Panc1 (cell line): Measurements from ENCODE around the gene EPHA3. TPM values are rescaled to one million over a fixed set of nuclear protein-coding genes. Genes with fewer than 3 reads are reported as not detected.

Source experiments
- ATAC-seq: fragments of 200-7000 bp; cut with Tn5 transposase; 2 replicates; pipeline ENCODE4 v1.9.1; 2020; ENCODE audit warnings: mild to moderate bottlenecking, moderate library complexity
- BruUV-seq: library from RNA; stranded (reverse); fragments of 400-500 nt; replicated peaks from 2 replicates; lab custom pipeline; 2021; lab: Mats Ljungman, UMichigan
- CTCF ChIA-PET: fragments of 300-600 bp; sonication (Branson Sonifier 250); formaldehyde crosslinking; loops from one replicate; lab custom pipeline; 2022; ENCODE audit warnings: antibody characterized with exemption; lab: Charles Lee
- POLR2A ChIA-PET: fragments of 300-600 bp; sonication (Branson Sonifier 250); formaldehyde crosslinking; loops from one replicate; lab custom pipeline; 2022; ENCODE audit warnings: antibody characterized with exemption; lab: Charles Lee
- DNase-seq: peaks from one replicate; pipeline ENCODE4 v3.0.0-alpha.2; 2010; ENCODE audit warnings: low read depth, low spot score
- H3K27ac ChIP-seq: 2 replicates; pipeline ENCODE4 v1.5.1; 2011; ENCODE audit warnings: mild to moderate bottlenecking, low read length, inconsistent platforms
- H3K27me3 ChIP-seq: fragments of 200-500 bp; sonication (Bioruptor generic); 2 replicates; pipeline ENCODE4 v1.6.0; 2014; ENCODE audit warnings: low read length, inconsistent platforms; ENCODE audit not compliant: control insufficient read depth, insufficient read depth
- H3K36me3 ChIP-seq: fragments of 200-500 bp; sonication (Bioruptor generic); 2 replicates; pipeline ENCODE4 v1.5.1; 2014; ENCODE audit warnings: inconsistent platforms, mild to moderate bottlenecking, low read length, moderate library complexity; ENCODE audit not compliant: control insufficient read depth, insufficient read depth
- H3K4me1 ChIP-seq: 2 replicates; pipeline ENCODE4 v1.5.1; 2011; ENCODE audit warnings: inconsistent platforms, mild to moderate bottlenecking, low read length, moderate library complexity; ENCODE audit not compliant: control insufficient read depth, insufficient read depth
- H3K4me3 ChIP-seq, 2 experiments: 2 replicates each; pipeline ENCODE4 v1.5.1; 2011 to 2012; ENCODE audit warnings: low read depth in 2 of 2, low read length in 2 of 2, mild to moderate bottlenecking in 2 of 2, inconsistent platforms in 1 of 2, moderate library complexity in 1 of 2
- H3K9me3 ChIP-seq: fragments of 200-500 bp; sonication (Bioruptor generic); 2 replicates; pipeline ENCODE4 v1.5.1; 2014; ENCODE audit warnings: low read depth, mild to moderate bottlenecking, inconsistent platforms, low read length, moderate library complexity; ENCODE audit not compliant: control insufficient read depth, insufficient read depth
- POLR2AphosphoS5 ChIP-seq: IDR thresholded peaks from 2 replicates; pipeline ENCODE4 v1.6.1; 2012; ENCODE audit warnings: mild to moderate bottlenecking, low read depth, low read length, moderate library complexity
- REST ChIP-seq, 2 experiments: IDR thresholded peaks; 2 replicates each; pipeline ENCODE4 v1.6.1; 2011 to 2012; ENCODE audit warnings: low read depth in 2 of 2, control low read depth in 1 of 2, low read length in 1 of 2, mild to moderate bottlenecking in 1 of 2, moderate library complexity in 1 of 2; ENCODE audit not compliant: insufficient read depth in 1 of 2
- SIN3A ChIP-seq: IDR thresholded peaks from 2 replicates; pipeline ENCODE4 v1.6.1; 2012; ENCODE audit warnings: low read depth, mild to moderate bottlenecking, low read length, moderate library complexity, borderline replicate concordance; ENCODE audit not compliant: insufficient read depth
- TCF7L2 ChIP-seq: IDR thresholded peaks from 2 replicates; pipeline ENCODE4 v1.6.1; 2011; ENCODE audit warnings: mild to moderate bottlenecking, low read depth, low read length, inconsistent platforms
- in situ Hi-C: cut with HindIII; loops from 2 replicates; pipeline ENCODE4 v1.10.0; 2016; ENCODE audit warnings: low sequenced_read_pairs, low pct_unique_long_range_greater_than_20kb
- intact Hi-C: fragments of 100-400 bp; cut with micrococcal nuclease; formaldehyde crosslinking; loops from one replicate; pipeline ENCODE4 v1.10.0; 2022; ENCODE audit not compliant: unreplicated experiment
- total RNA-seq: library from RNA; stranded (reverse); gene quantifications from one replicate; pipeline ENCODE4 v1.2.1, GENCODE V29; 2021; ENCODE audit not compliant: unreplicated experiment
- TF ChIP-seq, protein P1 (sequence below): fragments of 450-650 bp; IDR thresholded peaks from 2 replicates; pipeline ENCODE4 v1.5.1; 2017; ENCODE audit warnings: mild to moderate bottlenecking

Gene EPHA3
- total RNA-seq, 1 experiment from 2014 or later = 0.05 TPM

DNA sequence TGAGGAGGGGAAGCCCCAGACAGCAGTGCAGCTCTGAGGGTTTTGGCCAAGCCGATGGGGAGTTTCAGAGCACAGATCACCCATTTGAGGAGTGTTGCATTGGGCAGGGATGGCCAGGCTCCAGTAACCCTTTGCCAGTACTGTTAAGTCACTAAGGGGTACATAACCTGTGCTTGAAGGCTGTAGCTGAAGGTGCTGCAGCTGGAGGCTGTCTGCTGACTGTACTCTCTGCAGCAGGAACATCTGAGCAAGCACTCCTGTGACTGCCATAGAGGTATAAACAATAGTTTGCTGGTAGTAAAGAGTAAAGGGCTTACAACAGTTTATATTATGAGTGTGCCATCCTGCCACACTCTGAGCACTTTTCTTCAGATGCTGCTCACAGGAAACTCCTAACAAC is 297.8 kb downstream of the EPHA3 start:
- H3K9me3 ChIP-seq = no peaks in the 10 kb centered on the region
- no peaks in the 10 kb centered on the region for H3K27me3 ChIP-seq
- H3K4me3 ChIP-seq = no peak overlapping the region
- DNase-seq = no peak
- no peaks in the 10 kb centered on the region for H3K36me3 ChIP-seq
- in situ Hi-C loops (no loop called here), intact Hi-C loops (no loop called here)
- TF ChIP-seq SIN3A (no peak), TCF7L2 (no peak), POLR2AphosphoS5 (no peak), REST (IDR thresholded peaks at IDR 0.05; ENCODE audit: insufficient read depth in 1 of 2, low read depth in 2 of 2, low read length in 1 of 2) (no peak)
- TF ChIP-seq, protein P1, sequence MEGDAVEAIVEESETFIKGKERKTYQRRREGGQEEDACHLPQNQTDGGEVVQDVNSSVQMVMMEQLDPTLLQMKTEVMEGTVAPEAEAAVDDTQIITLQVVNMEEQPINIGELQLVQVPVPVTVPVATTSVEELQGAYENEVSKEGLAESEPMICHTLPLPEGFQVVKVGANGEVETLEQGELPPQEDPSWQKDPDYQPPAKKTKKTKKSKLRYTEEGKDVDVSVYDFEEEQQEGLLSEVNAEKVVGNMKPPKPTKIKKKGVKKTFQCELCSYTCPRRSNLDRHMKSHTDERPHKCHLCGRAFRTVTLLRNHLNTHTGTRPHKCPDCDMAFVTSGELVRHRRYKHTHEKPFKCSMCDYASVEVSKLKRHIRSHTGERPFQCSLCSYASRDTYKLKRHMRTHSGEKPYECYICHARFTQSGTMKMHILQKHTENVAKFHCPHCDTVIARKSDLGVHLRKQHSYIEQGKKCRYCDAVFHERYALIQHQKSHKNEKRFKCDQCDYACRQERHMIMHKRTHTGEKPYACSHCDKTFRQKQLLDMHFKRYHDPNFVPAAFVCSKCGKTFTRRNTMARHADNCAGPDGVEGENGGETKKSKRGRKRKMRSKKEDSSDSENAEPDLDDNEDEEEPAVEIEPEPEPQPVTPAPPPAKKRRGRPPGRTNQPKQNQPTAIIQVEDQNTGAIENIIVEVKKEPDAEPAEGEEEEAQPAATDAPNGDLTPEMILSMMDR = no peak
- H3K4me1 ChIP-seq = no peaks in the 10 kb centered on the region
- ChIA-PET CTCF (no interaction called here), POLR2A (no interaction called here)
- no TSS peak for BruUV-seq
- H3K27ac ChIP-seq = no peak overlapping the region
- ATAC-seq = no peak

DNA sequence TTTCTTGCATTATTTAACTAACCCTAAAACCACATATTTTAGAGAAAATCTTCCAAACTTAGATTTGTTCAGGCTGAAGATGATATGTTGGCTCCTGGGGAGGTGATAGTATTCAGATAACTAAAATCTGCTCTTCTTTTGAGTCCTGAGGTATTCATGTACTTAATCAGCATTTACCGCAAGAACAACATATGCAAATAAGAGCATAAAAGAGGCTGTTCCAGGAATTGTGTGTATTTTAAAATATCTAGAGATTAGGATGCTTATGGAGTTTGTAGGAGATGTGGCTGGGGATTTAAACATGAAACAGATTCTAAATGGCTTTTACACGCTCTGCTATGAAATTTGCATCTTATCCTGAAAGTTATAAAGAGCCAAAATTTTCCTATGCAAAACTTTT is 298.2 kb downstream of the EPHA3 start:
- ChIA-PET POLR2A (no interaction called here), CTCF (no interaction called here)
- Histone ChIP-seq H3K27ac (no peak overlapping the region), H3K36me3 (no peaks in the 10 kb centered on the region), H3K9me3 (no peaks in the 10 kb centered on the region), H3K4me3 (no peak overlapping the region), H3K4me1 (no peaks in the 10 kb centered on the region), H3K27me3 (no peaks in the 10 kb centered on the region)
- ATAC-seq (no peak), DNase-seq (no peak)
- BruUV-seq = no TSS peak
- in situ Hi-C loops = no loop called here
- intact Hi-C loops = no loop called here
- TF ChIP-seq TCF7L2 = no peak
- TF ChIP-seq REST (IDR thresholded peaks at IDR 0.05; ENCODE audit: insufficient read depth in 1 of 2, low read depth in 2 of 2, low read length in 1 of 2) = no peak
- no peak for TF ChIP-seq SIN3A
- no peak for TF ChIP-seq POLR2AphosphoS5
- TF ChIP-seq, protein P1 = no peak
